Muscle of arm (tissue), 12 donors: ENCODE results near the gene CTTN. TPM values are rescaled to one million over a fixed set of nuclear protein-coding genes. Genes with fewer than 3 reads are reported as not detected.

Experiments used
- DNase-seq: peaks from one replicate; pipeline ENCODE4 v3.0.0-alpha.2; 2013
- polyA plus RNA-seq, 12 donors: library from polyadenylated mRNA; unstranded; fragments of 120-200 nt; gene quantifications; one replicate each; pipeline ENCODE4 v1.2.1, GENCODE V29; 2013; ENCODE audit not compliant: insufficient read length in 12 of 12

CTTN gene
- polyA plus RNA-seq, 12 donors, result 81.8 to 1,218 (median 95.0) TPM

DNA sequence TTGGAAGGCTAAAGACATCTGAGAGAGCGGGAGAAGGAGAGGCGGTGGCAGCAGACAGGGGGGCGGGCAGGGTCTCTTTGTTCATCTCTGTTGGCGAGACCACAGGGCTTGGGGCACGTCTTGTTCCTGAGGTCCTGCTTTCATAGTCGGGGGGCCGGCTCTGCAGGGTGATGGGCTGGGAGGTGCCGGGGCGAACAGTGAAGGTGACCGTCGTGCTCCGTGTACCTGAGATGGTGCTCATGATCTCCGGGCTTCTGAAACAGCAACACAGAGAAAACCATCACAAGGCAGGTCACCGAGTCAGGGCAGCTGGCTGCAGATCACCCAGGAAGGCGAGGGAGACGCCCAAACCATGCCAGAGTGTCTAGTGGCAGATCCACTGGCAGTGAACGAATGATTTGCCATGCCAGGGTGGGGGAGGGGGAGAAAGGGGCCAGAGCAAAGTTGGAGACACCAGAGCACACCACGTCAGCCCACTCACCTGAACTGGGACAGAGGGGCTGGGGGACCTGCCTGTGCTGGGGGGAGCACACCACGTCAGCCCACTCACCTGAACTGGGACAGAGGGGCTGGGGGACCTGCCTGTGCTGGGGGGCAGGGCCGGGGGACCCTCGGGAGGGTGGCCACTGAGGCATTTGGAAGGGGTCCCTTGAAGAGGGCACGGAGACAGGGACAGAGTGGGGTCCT, 75.0 kb downstream of the CTTN start:
- no peak for DNase-seq

DNA sequence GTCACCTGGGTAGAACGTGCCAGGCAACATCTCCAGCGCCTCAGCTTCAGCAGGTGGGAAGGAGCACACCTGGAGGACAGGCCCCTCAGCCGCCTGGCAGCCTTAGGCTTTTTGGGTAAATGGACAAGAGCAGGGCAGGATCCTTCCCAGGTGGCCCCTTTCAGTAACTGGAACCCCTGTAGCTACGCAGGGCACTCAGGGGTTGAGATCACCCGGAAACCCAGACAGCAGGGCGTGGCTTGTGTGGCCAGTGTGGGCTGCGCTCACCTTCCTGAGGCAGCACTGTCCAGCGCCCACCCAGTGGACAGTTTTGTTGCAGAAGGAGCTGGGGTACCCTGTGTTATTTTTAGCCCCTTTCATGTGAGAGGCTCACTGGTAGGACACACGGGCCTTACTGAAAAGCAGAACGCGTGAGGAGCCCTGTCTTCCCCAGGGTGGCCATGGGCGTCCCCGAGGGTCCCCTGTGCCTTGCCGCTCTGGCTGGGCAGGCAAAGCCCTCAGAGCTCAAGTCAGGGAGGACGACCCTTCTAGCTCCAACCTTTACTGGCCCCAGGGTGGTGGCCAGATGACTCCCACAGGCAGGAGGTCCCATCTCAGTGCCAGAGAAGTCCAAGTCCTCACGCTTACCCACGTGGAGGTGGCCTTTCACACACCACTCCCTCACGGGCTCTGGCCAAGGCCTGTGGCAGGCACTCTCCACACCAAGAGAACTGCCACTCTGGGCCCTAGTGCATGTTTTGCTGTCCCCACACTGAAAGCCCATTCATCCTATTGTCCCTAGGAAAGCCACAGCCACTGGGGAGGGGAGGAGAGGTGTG, 75.8 kb downstream of the CTTN start:
- no peak for DNase-seq

DNA sequence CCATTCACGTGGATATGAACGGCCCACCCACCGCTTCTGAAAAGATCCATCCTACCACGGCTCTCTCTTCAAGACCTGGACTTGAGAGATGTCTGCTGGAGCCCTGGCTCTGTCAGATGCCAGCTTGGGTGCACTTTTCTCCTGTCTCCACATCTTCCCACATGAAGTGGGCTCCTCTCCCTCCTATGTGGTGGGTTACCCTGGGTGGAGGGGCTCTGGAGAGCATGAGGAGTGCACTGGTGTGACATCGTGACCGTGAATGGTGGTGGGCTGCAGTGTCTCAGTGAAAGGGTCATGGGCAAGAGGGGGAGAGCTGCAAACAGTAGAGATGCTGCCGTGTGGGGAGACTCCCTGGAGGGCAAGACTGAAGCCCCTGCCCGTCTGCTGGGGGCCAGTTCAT, 76.4 kb downstream of the CTTN start:
- DNase-seq, result no peak

DNA sequence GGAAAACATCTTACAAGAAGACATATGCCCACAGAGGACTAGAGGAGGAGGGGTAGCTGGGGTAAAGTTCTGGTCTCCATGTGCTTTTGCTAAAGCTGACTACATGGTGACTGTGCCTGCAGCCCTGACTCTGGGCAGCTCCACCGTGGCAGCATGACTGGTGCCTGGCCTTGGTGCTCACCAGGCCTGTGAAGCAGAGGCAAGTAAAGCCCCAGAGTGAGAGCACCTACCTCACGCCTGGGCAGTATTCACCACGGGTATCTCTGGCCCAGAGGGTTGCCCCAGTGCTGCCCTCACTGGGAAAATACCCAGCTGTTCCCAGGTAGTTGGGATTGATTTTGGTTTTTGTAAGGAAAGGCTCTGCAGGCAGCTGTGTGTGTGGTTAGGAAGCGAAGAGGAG, 78.3 kb downstream of the CTTN start:
- DNase-seq, result no peak

DNA sequence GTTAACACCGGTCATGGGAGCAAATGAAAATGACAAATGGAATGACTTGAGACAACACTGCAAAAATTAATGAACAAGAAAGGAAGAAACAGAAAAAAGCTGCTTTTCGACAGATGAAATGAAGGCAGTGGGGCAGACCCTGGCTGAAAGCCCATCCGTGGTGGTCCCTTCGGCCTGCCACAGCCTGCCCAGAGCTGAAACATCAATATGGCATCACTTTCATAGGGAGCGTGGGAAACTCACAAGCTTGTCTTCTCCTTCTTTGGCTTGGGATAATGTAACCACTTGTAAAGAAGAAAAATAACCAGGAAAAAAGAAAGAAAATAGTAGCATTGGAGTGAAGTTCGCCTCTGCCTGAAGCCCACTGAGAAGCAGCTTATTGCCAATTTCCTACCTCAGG, 78.8 kb downstream of the CTTN start:
- DNase-seq, result no peak

DNA sequence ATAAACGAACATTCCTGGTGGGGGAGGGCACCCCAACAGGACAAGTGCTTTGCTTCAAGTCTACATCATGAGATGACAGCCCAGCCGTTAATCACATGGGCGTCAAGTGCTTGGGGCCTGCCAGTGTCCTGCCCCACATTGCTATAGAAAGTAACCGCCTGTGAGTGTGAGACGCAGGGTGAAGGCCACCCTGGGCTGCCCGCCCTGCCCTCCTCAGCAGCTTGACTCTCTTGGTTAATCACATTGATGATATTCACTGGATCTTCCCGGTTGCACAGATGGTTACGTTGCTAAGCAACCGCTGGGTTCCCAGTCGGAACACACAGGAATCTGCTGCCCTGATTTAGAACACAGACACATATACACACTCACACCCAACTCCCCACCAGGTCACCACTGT, 79.3 kb downstream of the CTTN start:
- no peak for DNase-seq

DNA sequence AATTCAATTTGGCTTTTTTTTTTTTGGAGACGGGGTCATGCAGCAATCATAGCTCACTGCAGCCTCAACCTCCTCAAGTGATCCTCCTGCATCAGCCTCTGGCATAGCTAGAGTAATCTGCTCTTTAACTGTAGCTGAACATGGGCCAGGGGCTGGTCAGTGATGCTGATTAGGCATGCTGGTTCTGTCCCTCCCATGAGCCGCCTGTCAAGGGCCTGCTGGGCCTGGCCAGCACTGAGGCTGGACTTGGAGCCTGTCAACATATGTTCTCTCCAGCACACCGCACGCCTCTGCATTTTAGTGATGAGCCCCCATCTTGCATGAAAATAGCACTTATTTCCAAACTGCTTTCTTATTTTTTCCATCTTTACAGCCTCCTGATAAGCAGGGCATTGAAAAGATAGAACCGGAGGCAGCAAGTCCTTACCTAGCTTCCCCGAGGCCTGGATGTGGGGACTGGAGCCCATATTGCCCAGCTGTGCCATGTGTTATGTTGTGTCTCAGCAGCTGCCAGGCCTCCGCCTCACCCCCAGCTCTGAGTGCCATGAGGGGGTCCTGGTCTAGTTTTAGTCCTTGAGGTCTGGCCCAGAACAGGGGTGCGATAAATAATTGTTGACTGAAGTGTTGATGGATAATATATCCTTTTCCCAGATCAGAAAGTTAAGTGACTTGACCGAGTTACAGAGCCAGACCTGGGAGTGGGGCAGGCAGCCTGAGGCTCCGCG, 80.0 kb downstream of the CTTN start:
- DNase-seq, result no peak

DNA sequence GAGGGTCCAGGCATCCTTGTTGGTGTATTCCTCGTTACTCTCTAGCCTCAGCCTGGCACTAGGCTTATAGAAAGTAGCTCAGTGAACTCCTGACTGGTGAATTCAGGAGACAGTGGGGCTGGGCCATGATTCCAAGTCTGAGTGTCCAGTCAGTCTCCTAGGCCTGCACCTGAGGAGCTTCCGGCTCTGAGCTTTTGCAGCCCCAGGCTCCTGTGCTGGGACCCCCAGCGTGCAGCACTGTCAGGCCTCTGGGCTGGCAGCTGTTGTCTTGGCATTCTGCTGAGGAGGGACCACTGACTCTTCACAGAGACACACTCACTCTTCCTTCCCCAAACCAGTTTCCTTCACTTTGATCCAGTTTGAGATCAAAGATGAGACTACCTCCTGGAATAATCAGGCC, 82.4 kb downstream of the CTTN start:
- no peak for DNase-seq

DNA sequence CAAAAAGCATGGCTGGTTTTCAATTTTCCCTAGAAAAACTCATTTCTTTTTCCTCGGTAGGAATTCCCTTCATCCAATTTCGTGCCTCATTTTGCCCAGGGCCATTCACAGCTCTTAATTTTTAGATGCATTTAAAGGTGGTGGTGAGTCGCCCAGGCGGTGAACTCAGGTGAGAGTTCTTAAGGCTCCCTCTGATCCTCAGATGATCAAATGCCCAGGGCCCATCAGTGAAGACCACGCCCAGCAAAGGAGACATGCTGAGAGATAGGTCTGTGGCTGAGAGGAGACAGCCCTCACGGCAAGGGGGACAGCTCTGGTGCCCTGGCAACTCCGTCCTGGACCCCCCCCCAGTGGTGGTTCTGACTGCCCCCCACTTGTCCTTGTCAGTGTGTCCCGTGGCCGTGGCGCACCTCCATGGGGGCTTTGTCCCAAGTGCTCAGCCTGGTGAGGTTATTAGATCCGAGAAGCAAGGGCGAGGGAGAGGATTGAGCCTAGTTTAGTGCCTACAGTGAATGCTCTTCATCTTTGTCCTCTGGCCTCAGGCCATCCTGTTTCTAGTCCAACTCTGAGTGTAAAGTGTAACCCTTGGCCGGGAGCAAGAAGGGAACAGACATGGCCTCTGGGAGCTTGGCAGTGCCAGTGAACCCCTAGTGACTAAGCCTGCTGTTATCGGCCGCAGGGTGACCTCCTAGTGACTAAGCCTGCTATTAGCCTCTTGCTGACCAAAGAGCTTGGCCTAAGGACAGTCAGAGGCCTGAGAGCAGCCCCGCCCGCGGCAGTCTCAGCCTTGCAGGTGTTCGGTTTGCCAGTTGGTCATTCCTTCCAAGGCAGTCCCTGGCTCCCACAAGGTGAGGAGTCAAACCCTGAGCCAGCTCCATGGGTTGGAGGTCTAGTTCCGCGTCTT, 83.5 kb downstream of the CTTN start:
- no peak for DNase-seq

DNA sequence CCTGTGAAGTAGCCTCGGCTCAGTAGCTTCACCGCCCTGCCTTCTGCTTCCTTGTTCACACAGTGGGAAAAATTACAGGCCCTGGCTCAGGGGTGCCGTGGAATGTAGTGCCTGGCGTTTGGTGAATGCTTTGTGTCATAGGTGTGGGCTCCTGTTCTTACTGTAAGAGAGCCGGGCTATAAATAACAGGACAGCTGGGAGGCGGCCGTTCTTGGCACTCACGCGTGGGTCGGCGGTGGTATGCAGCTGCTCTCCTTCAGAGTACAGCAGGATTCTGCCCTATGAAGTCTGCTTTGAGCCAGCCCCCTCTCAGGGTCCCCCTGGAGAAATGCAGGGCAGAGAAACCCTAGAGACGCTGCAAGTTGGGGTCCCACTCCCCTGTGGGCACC, 84.2 kb downstream of the CTTN start:
- DNase-seq, result peak; percentile 40

DNA sequence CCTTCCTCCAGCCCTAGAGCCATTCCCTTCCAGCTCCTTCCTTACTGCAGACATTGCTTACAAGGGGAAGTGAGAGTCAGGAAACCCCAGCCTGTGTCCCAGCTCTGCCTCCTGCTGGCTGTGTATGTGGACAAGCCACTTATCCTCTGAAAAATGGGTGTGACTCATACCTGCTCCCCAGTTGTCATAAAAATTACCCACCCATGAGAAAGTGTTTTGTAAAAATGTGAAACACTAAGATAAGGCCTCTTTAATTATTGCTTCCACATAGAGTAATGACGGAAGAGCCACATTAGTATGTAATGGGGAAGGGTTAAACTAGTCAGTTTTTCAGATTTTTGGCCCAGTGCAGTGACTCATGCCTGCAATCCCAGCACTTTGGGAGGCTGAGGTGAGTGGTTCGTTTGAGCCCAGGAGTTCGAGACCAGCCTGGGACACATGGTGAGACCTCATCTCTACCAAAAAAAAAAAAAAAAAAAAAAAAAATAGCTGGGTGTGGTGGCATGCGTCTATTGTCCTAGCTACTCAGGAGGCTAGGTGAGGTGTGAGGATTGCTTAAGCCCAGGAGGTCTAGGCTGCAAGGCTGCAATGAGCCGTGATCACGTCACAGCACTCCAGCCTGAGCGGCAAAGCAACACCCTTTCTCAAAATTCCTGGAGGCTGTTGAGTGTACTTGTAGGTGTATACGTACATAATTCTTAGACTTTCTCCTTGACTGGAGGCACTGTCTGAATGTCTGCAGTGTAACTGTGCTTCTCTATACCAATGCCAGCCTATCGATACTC, 84.9 kb downstream of the CTTN start:
- DNase-seq, result no peak

DNA sequence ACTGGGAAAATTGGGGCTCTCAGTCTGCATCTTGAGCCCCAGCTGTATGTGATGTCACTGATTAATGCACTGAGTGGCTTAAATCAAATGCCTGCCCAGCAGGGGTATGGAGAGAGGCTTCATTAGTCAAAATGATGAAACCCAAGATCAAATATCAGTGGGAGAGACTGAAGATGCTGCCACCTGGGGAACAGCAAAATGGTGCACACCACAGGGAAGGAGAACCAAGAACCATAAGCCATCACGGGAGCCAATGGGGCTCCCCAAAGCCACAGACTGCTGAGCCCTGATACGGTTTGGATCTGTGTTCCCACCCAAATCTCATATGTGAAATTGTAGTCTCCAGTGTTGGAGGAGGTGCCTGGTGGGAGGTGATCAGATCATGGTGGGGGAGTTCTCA, 85.6 kb downstream of the CTTN start:
- DNase-seq, result no peak

DNA sequence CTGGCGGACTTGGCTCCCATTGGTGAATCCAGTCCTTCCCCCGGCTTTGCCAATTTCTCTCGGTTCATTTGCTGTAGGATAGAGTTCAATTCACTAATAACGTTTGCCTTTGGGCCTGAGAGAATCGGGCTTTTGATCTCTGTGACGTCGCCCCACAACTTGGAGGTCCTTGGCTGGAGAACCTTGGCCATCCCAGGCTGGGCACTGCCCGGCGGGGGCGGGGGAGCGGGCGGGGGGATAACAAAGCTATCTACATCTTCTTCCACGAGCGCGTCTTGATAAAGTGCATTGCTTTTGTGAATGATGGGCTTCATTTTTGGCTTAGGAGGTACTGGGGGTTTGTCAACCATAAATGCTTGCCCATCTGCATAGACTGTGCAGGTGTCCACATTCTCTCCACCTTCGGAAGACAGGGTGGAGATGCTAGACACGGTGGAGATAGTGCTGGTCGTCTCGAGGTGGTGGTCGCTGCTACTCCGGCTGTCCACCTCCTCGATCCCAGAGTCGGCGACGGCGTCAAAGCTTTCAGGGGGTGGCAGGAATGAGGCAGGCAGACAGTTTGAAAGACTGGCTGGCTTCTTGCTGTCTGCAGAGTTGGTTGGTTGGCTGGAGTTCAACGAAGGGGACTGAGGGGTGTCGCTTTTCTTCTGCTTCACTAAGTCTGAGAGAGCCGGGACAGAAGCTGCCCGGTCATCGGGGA, 87.1 kb downstream of the CTTN start:
- DNase-seq, result no peak

DNA sequence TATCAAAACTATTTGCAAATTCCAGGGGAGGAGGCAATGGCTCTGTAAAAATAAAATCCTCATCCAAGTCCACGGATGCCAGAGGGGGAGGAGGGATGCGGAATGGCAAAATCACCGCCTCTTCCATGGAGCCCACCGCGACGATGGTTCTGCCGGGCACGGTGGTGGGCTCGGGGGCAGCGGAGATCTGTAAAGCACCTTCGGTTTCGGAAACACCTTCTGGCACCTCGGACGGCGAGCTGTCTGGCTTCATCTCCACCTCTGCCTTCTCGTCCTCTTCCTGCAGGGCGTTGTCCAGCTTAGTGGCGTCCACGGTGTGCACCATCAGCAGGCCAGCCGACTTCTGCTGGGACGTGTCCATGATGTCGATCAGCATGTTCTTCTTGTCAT, 87.7 kb downstream of the CTTN start:
- DNase-seq, result no peak

Other genes with a start within 250 kb of the CTTN start
- 1 to 10 TPM in 11 of 12 donors, not detected in 1; 5.8 to 9.9 (median 8.1) TPM for gene FADD, start 195.2 kb upstream of the CTTN start, polyA plus RNA-seq
- 10 to 100 TPM in 11 of 12 donors, not detected in 1; 28.1 to 46.4 (median 32.6) TPM for gene PPFIA1, start 127.8 kb upstream of the CTTN start, polyA plus RNA-seq